ENCODE results near the gene FAM234A.

DNA sequence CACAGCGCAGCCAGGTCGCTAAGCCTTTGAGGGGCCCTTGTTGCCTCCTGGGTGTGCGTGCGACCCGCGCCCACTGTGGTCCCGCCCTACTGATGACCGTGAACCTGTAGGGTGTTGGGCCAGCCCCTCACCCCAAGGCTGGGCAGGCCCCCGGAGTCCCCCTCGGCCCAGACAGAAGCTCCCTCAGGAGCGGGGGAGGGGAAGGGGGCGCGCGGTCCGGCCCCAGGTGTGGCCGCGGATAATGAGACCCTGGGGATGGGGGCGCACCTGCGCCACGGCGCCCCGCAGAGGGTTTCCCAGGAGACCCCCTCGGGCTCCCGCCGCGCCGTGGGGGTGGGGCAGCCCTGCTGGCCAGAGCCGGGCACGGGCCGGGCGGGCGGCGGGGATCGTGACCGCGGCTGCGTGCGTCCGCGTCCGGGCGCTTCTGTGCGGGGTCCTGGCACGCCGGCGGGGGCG, 45.4 kb downstream of the FAM234A start:
- TF ChIP-seq POLR2A (IDR thresholded peaks at IDR 0.05; ENCODE audit: low read depth, low read length) = no peak
- TF ChIP-seq POLR2AphosphoS5 (IDR thresholded peaks at IDR 0.05; ENCODE audit: low read depth, low read length) = no peak
- TF ChIP-seq TAF1 (IDR thresholded peaks at IDR 0.05; ENCODE audit: low read depth, low read length) = no peak
- no peak for TF ChIP-seq POU2F2 (IDR thresholded peaks at IDR 0.05; ENCODE audit: low read depth, low read length)
- no peak for TF ChIP-seq SPI1 (IDR thresholded peaks at IDR 0.05; ENCODE audit: low read depth, low read length)
- TF ChIP-seq PAX5 (IDR thresholded peaks at IDR 0.05; ENCODE audit: insufficient read depth, low read length, severe bottlenecking) = no peak

All from GM12891 (cell line).